ENCODE measurements around the gene OR8G5.

Gene OR8G5

DNA sequence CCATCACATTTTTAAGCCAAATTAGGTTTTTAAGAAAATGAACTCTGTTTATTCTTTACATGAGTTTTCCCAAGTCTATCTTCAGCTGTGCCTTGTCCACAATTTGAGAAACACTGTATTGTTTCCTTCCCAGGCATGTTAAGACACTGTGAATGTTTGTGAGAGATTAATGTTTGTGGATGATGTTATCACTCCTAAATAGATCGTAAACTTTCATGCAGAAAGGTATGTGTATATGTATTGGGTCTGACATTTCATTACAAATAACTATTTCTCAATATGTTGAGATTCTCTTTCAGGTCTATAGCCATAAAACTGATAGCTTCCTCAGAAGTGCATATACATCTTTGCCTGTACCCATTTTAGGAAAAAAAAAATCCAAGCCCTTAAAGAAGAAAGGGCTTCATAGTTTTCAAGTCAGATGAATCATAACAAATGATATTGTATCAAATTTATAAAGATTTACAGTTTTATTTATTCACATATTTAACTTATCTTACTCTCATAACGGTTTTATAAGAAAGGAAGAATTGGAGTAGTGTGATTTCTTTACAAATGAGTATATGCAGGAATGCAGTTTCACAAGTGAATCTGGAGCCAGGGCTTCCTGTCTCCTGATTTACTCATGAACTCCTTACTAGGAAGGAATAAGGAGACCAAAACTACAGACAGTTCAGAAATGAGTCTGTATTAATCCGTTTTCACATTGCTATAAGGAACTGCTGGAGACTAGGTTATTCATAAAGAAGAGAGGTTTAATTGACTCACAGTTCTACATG lies 46.4 kb downstream of the OR8G5 start:
- no peak for TF ChIP-seq CTCF (IDR thresholded peaks at IDR 0.05)

DNA sequence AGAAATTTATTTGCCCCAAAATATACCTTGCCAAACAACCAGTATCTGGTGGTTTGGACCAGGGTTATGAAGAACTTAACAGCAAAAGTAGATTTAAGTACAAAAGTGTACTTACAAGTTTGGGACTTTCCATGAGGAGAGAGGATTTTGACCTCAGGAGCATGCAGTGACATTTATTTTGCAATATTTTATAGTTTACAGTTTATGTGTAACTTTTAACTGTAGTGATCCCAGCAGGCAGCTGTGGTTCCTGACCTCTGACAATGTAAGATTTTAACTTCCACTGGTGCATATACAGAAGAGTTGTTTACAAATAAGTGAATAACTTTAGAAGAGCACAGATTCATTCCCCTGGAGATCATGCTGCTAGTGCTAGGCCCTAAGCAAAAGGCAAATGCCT lies 50.9 kb downstream of the OR8G5 start:
- TF ChIP-seq CTCF (IDR thresholded peaks at IDR 0.05) = no peak

DNA sequence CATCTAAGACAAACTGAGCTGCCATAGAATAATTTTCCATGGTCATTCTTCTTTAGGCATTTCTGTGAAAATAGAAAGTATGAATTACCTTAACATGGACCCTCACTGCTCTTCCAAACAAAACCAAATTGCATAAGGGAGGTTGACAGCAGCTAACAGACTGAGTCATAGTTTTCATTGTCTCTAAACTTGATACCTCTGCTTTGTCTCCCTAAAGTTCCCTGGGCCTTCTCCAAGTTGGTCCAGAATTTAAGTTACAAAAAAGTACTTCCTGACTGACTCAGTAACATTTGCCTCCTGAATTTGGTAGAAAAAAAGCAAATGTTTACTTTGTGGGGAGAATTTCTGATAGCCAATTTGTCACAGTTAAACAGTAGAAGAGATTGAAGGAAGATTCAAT lies 54.5 kb downstream of the OR8G5 start:
- TF ChIP-seq CTCF (IDR thresholded peaks at IDR 0.05) = no peak

DNA sequence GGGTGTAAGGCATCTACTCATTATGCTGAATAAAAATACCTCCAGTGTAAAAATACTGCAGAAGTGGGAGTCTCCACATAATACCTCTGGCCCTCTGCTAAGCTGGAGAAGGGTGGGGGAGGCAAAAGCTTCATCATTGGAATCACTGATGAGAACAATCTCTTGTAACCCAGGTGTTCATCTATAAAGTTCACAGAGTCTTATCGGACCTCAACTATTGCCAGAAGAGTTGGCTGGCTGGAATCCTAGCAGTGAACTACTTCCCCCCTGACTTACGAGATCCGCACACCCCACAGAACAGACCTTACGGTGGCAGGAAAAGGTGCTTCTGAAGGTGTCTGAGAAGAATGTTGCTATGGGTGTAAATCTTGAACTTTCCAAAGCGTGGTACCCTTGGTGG lies 55.1 kb downstream of the OR8G5 start:
- no peak for TF ChIP-seq CTCF (IDR thresholded peaks at IDR 0.05)

DNA sequence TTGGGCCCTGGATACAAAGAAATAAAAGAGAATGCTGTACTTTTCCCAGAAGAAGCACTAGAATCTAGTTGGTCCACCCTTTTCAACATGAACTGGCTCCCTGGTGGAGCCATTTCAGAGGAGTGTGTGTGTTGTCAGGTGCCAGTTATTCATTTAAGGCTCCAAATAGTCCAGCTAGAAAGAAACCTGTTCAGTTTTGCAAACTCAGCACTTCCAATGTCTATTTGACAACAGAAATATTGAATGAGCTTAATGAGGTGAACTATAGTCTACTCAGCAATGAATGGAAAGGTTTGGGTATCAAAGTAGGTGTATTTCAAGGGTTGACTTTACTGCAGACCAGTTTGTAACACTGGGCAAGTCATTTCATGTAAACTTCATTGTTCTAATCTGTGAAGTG lies 55.5 kb downstream of the OR8G5 start:
- no peak for TF ChIP-seq CTCF (IDR thresholded peaks at IDR 0.05)

GRCh38 chr11:124313131-124313530 lies 57.0 kb downstream of the OR8G5 start:
- no peak for TF ChIP-seq CTCF (IDR thresholded peaks at IDR 0.05)

DNA sequence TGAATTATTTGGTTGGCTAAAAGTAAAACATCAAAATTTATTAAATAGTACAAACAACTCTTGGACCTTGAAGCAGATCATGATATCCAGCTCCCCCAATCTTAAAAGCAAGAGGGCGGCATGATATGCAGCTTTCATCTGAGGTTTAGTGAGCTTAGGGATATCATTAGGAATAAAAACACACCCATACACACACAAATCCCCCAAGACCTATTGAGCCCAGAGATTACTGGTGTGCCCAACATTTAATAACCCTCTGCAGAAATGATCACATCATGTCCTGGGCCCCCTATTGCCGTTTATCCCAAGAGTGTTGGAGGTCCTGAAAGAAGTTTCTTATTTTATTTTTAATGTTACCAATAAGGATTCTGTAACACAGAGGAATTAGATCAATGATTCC lies 57.7 kb downstream of the OR8G5 start, which contains the start of gene OR8D1:
Gene OR8D1, minus strand, starts transcription at position 101 of the 400 bp plus-strand sequence. CDS start 3,183 bp downstream, outside the sequence.
- no peak for TF ChIP-seq CTCF (IDR thresholded peaks at IDR 0.05)

DNA sequence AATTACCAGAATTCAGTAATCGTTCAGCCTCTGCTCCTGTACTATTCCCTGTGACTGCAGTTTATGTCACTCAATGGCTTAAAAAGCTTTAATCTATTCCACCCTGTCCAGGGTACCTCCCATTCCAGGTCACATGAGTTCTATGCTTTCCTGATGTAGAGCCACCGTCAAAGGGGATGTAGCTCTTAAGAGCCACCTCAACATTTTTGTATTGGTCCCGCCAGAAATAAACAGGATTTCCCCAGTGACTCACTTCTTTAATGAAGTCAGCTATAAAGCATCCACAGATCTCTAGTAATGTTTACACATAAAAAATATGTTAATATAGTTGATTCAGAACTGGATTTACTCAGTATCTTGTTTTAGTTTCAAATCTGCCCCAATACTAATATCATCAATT lies 58.9 kb downstream of the OR8G5 start:
- no peak for TF ChIP-seq CTCF (IDR thresholded peaks at IDR 0.05)

Measured in LNCAP (cell line).